ENCODE measurements around the gene VRK2. TPM values are rescaled to one million over a fixed set of nuclear protein-coding genes. Genes with fewer than 3 reads are reported as not detected.

Gene VRK2
- polyA plus RNA-seq, 1 donor from 2014 or later: 0.45 TPM

- Histone ChIP-seq H3K9me3 (ENCODE audit: low read length) (no peaks in the 10 kb centered on the region), H3K36me3 (ENCODE audit: insufficient read depth, low read length) (no peaks in the 10 kb centered on the region), H3K9ac (ENCODE audit: low read length) (no peak overlapping the region), H4K20me1 (ENCODE audit: insufficient read depth) (no peaks in the 10 kb centered on the region), H3K4me2 (ENCODE audit: low read length) (no peak overlapping the region), H3F3A (ENCODE audit: insufficient read depth, low read length, poor library complexity, severe bottlenecking) (no peaks in the 10 kb centered on the region), H3K9me2 (ENCODE audit: insufficient read depth, low read length) (no peaks in the 10 kb centered on the region), H3K4me3 (ENCODE audit: low read length) (no peak overlapping the region), H2AFZ (ENCODE audit: low read depth, low read length) (no peak overlapping the region), H3K79me2 (replicated peaks; ENCODE audit: insufficient read depth, low read length) (no peaks in the 10 kb centered on the region), H3K27ac (ENCODE audit: low read length) (no peak overlapping the region), H3K27me3 (ENCODE audit: insufficient read depth, low read depth, low read length) (peaks cover 17% of the 10 kb centered on the region)
- TF ChIP-seq SMC3 (conservative IDR thresholded peaks at IDR 0.05; ENCODE audit: poor library complexity) (no peak), RAD21 (conservative IDR thresholded peaks at IDR 0.05) (no peak), EZH2 (IDR thresholded peaks at IDR 0.05; ENCODE audit: borderline replicate concordance, insufficient read depth, low read length, poor library complexity, severe bottlenecking) (no peak)
Observed at GRCh38 chr2:58042486-58042970, 4.1 kb upstream of the VRK2 start.

GRCh38 chr2:58044145-58044544 is 2.5 kb upstream of the VRK2 start:
- H3K27ac ChIP-seq (ENCODE audit: low read length): no peak overlapping the region

More at GRCh38 chr2:58044145-58044544, 2.5 kb upstream of the VRK2 start:
- Histone ChIP-seq H3K9me3 (ENCODE audit: low read length) (no peaks in the 10 kb centered on the region), H3F3A (ENCODE audit: insufficient read depth, low read length, poor library complexity, severe bottlenecking) (no peaks in the 10 kb centered on the region), H3K4me2 (ENCODE audit: low read length) (no peak overlapping the region), H3K9ac (ENCODE audit: low read length) (no peak overlapping the region), H4K20me1 (ENCODE audit: insufficient read depth) (no peaks in the 10 kb centered on the region), H3K79me2 (replicated peaks; ENCODE audit: insufficient read depth, low read length) (no peaks in the 10 kb centered on the region), H3K36me3 (ENCODE audit: insufficient read depth, low read length) (no peaks in the 10 kb centered on the region), H2AFZ (ENCODE audit: low read depth, low read length) (no peak overlapping the region), H3K9me2 (ENCODE audit: insufficient read depth, low read length) (no peaks in the 10 kb centered on the region), H3K4me3 (ENCODE audit: low read length) (no peak overlapping the region), H3K27me3 (ENCODE audit: insufficient read depth, low read depth, low read length) (peaks cover 19% of the 10 kb centered on the region)
- TF ChIP-seq TAF1 (IDR thresholded peaks at IDR 0.05; ENCODE audit: low read depth) (no peak), SMC3 (conservative IDR thresholded peaks at IDR 0.05; ENCODE audit: poor library complexity) (no peak), RAD21 (conservative IDR thresholded peaks at IDR 0.05) (no peak), MXI1 (conservative IDR thresholded peaks at IDR 0.05; ENCODE audit: poor library complexity, severe bottlenecking) (no peak), REST (IDR thresholded peaks at IDR 0.05; ENCODE audit: borderline replicate concordance) (no peak), POLR2AphosphoS5 (IDR thresholded peaks at IDR 0.05) (no peak), CTCF (IDR thresholded peaks at IDR 0.05; ENCODE audit: poor library complexity, severe bottlenecking) (no peak), EP300 (conservative IDR thresholded peaks at IDR 0.05; ENCODE audit: poor library complexity, severe bottlenecking) (no peak), EZH2 (IDR thresholded peaks at IDR 0.05; ENCODE audit: borderline replicate concordance, insufficient read depth, low read length, poor library complexity, severe bottlenecking) (no peak)
